Measurements from ENCODE around the gene CHRNA4.

The CHRNA4 gene

GRCh38 chr20:63363013-63363957 is 2.1 kb upstream of the CHRNA4 start:
- Histone ChIP-seq H2AFZ (ENCODE audit: low read depth) (no peak overlapping the region), H3K9ac (no peak overlapping the region), H4K20me1 (ENCODE audit: insufficient read depth) (no peaks in the 10 kb centered on the region), H3K4me3 (IDR thresholded peaks at IDR 0.05; ENCODE audit: insufficient read depth, low read depth, low read length) (no peak overlapping the region), H3K79me2 (ENCODE audit: insufficient read depth, low read depth) (no peaks in the 10 kb centered on the region), H3K4me1 (ENCODE audit: low read depth, poor library complexity, severe bottlenecking) (no peaks in the 10 kb centered on the region), H3K27me3 (ENCODE audit: insufficient read depth, low read depth) (peaks cover 77% of the 10 kb centered on the region), H3K4me2 (no peak overlapping the region), H3K36me3 (ENCODE audit: insufficient read depth) (no peaks in the 10 kb centered on the region), H3K27ac (no peak overlapping the region)
- TF ChIP-seq CTCF (conservative IDR thresholded peaks at IDR 0.05; ENCODE audit: low read depth, low read length), result no peak

- Histone ChIP-seq H4K20me1 (ENCODE audit: insufficient read depth) (no peaks in the 10 kb centered on the region), H3K4me3 (IDR thresholded peaks at IDR 0.05; ENCODE audit: insufficient read depth, low read depth, low read length) (no peak overlapping the region), H3K4me2 (no peak overlapping the region), H3K27ac (no peak overlapping the region), H3K36me3 (ENCODE audit: insufficient read depth) (no peaks in the 10 kb centered on the region), H2AFZ (ENCODE audit: low read depth) (no peak overlapping the region), H3K4me1 (ENCODE audit: low read depth, poor library complexity, severe bottlenecking) (no peaks in the 10 kb centered on the region), H3K27me3 (ENCODE audit: insufficient read depth, low read depth) (peaks cover 77% of the 10 kb centered on the region), H3K79me2 (ENCODE audit: insufficient read depth, low read depth) (no peaks in the 10 kb centered on the region), H3K9ac (no peak overlapping the region)
- TF ChIP-seq CTCF (conservative IDR thresholded peaks at IDR 0.05; ENCODE audit: low read depth, low read length), result no peak
Observed at GRCh38 chr20:63362436-63363009, 1.4 kb upstream of the CHRNA4 start.

GRCh38 chr20:63361519-63362435 is 628 bp upstream of the CHRNA4 start:
- Histone ChIP-seq H3K4me1 (ENCODE audit: low read depth, poor library complexity, severe bottlenecking) (no peaks in the 10 kb centered on the region), H3K27me3 (ENCODE audit: insufficient read depth, low read depth) (peaks cover 73% of the 10 kb centered on the region), H3K27ac (no peak overlapping the region), H3K4me3 (IDR thresholded peaks at IDR 0.05; ENCODE audit: insufficient read depth, low read depth, low read length) (no peak overlapping the region), H3K36me3 (ENCODE audit: insufficient read depth) (no peaks in the 10 kb centered on the region), H4K20me1 (ENCODE audit: insufficient read depth) (no peaks in the 10 kb centered on the region), H2AFZ (ENCODE audit: low read depth) (no peak overlapping the region), H3K9ac (no peak overlapping the region), H3K79me2 (ENCODE audit: insufficient read depth, low read depth) (no peaks in the 10 kb centered on the region), H3K4me2 (no peak overlapping the region)
- no peak for TF ChIP-seq CTCF (conservative IDR thresholded peaks at IDR 0.05; ENCODE audit: low read depth, low read length)
